Naive B cell (primary cell): ENCODE measurements around the gene IL13RA1. TPM values are rescaled to one million over a fixed set of nuclear protein-coding genes. Genes with fewer than 3 reads are reported as not detected.

Experiments
- ATAC-seq, 2 donors: fragments of 150-1000 bp; cut with Tn5 transposase; 2 replicates each; pipeline ENCODE4 v1.10.0; 2021; ENCODE audit warnings: low read depth in 2 of 2, mild to moderate bottlenecking in 2 of 2, moderate library complexity in 2 of 2
- DNase-seq: peaks from one replicate; pipeline ENCODE4 v3.0.0; 2022
- H3K27ac Mint-ChIP-seq, 6 donors: one replicate each; pipeline ENCODE4 v1.8.0; 2020 to 2022; ENCODE audit warnings: mild to moderate bottlenecking in 6 of 6, mixed read lengths in 6 of 6, moderate library complexity in 5 of 6, inconsistent platforms in 2 of 6
- H3K27me3 Mint-ChIP-seq, 3 donors: one replicate each; pipeline ENCODE4 v1.8.0; 2021 to 2022; ENCODE audit warnings: mixed read lengths in 3 of 3, mild to moderate bottlenecking in 1 of 3
- H3K36me3 Mint-ChIP-seq, 2 donors: one replicate each; pipeline ENCODE4 v1.8.0; 2020 to 2022; ENCODE audit warnings: mixed read lengths in 2 of 2, inconsistent platforms in 1 of 2, mild to moderate bottlenecking in 1 of 2
- H3K4me1 Mint-ChIP-seq, 3 donors: one replicate each; pipeline ENCODE4 v1.8.0; 2020 to 2022; ENCODE audit warnings: mixed read lengths in 3 of 3, inconsistent platforms in 1 of 3, mild to moderate bottlenecking in 1 of 3, moderate library complexity in 1 of 3
- H3K4me3 Mint-ChIP-seq, 8 donors: one replicate each; pipeline ENCODE4 v1.8.0; 2020 to 2022; ENCODE audit warnings: mild to moderate bottlenecking in 8 of 8, mixed read lengths in 8 of 8, moderate library complexity in 8 of 8, inconsistent platforms in 2 of 8
- H3K9me3 Mint-ChIP-seq, 7 donors: one replicate each; pipeline ENCODE4 v1.8.0; 2020 to 2022; ENCODE audit warnings: mixed read lengths in 7 of 7, mild to moderate bottlenecking in 5 of 7, inconsistent platforms in 2 of 7, moderate library complexity in 1 of 7
- polyA plus RNA-seq, 6 donors: library from polyadenylated mRNA; unstranded; fragments of 300-500 nt; fragmentation: Illumina TruSeq; gene quantifications; one replicate each; pipeline ENCODE4 v1.2.3, GENCODE V29; 2021; ENCODE audit warnings: low read depth in 6 of 6

IL13RA1 gene
- polyA plus RNA-seq, 6 donors from 2014 or later: 28.9 to 109 (median 41.7) TPM

GRCh38 chrX:118736394-118737010 is 9.1 kb downstream of the IL13RA1 start:
- peaks cover 4 to 17% of the 10 kb centered on the region in 2 donors for H3K36me3 Mint-ChIP-seq
- H3K4me3 Mint-ChIP-seq: peak overlapping the region; percentile 26 to 76 (median 44)
- ATAC-seq (peak; percentile 85 to 94), DNase-seq (no peak)
- H3K27me3 Mint-ChIP-seq: no peaks in the 10 kb centered on the region
- peaks cover 2 to 26% (median 11%) of the 10 kb centered on the region in 7 donors for H3K9me3 Mint-ChIP-seq
- H3K4me1 Mint-ChIP-seq: peaks cover 8 to 28% (median 26%) of the 10 kb centered on the region in 3 donors
- H3K27ac Mint-ChIP-seq: peak overlapping the region; percentile 39 to 96 (median 90)

- ATAC-seq: no peak
- H3K27ac Mint-ChIP-seq: peak overlapping the region in 2 of 6 donors; percentile 60 to 76
- peaks cover 8 to 27% (median 24%) of the 10 kb centered on the region in 3 donors for H3K4me1 Mint-ChIP-seq
- peaks cover 2 to 11% (median 8%) of the 10 kb centered on the region in 7 donors for H3K9me3 Mint-ChIP-seq
- H3K36me3 Mint-ChIP-seq: peaks cover 4 to 17% of the 10 kb centered on the region in 2 donors
- no peak for DNase-seq
- H3K4me3 Mint-ChIP-seq: no peak overlapping the region
- no peaks in the 10 kb centered on the region for H3K27me3 Mint-ChIP-seq
Observed at GRCh38 chrX:118739577-118739976, 12.2 kb downstream of the IL13RA1 start.

GRCh38 chrX:118740276-118740889 is 13.0 kb downstream of the IL13RA1 start:
- Mint-ChIP-seq H3K27me3 (no peaks in the 10 kb centered on the region), H3K4me3 (no peak overlapping the region), H3K27ac (no peak overlapping the region), H3K4me1 (peaks cover 8 to 19% (median 17%) of the 10 kb centered on the region in 3 donors), H3K9me3 (peaks cover 2 to 11% (median 8%) of the 10 kb centered on the region in 7 donors), H3K36me3 (peaks cover 4 to 17% of the 10 kb centered on the region in 2 donors)
- ATAC-seq (no peak), DNase-seq (no peak)

GRCh38 chrX:118742176-118742575 is 14.8 kb downstream of the IL13RA1 start:
- H3K4me1 Mint-ChIP-seq: peaks cover 0 to 3% (median 1%) of the 10 kb centered on the region in 3 donors
- H3K4me3 Mint-ChIP-seq: no peak overlapping the region
- H3K27me3 Mint-ChIP-seq: no peaks in the 10 kb centered on the region
- H3K9me3 Mint-ChIP-seq: peaks cover 0 to 5% (median 4%) of the 10 kb centered on the region in 7 donors
- DNase-seq (no peak), ATAC-seq (no peak)
- H3K27ac Mint-ChIP-seq: no peak overlapping the region
- H3K36me3 Mint-ChIP-seq: peaks cover 0 to 5% of the 10 kb centered on the region in 2 donors

GRCh38 chrX:118745570-118745969 is 18.2 kb downstream of the IL13RA1 start:
- Mint-ChIP-seq H3K9me3 (no peaks in the 10 kb centered on the region), H3K27me3 (no peaks in the 10 kb centered on the region), H3K4me1 (peaks cover 0 to 3% (median 0%) of the 10 kb centered on the region in 3 donors), H3K4me3 (no peak overlapping the region), H3K27ac (no peak overlapping the region), H3K36me3 (no peaks in the 10 kb centered on the region)
- DNase-seq: no peak
- ATAC-seq: no peak

- peak; percentile 46 for DNase-seq
- peak; percentile 92 to 94 for ATAC-seq
- peak overlapping the region; percentile 12 to 85 (median 68) for H3K4me3 Mint-ChIP-seq
- H3K4me1 Mint-ChIP-seq: peaks cover 17 to 24% (median 20%) of the 10 kb centered on the region in 3 donors
- peak overlapping the region; percentile 79 to 95 (median 92) for H3K27ac Mint-ChIP-seq
- H3K36me3 Mint-ChIP-seq: peaks cover 0 to 18% of the 10 kb centered on the region in 2 donors
- peaks cover 0 to 11% (median 0%) of the 10 kb centered on the region in 3 donors for H3K27me3 Mint-ChIP-seq
- peaks cover 0 to 4% (median 0%) of the 10 kb centered on the region in 7 donors for H3K9me3 Mint-ChIP-seq
Observed at GRCh38 chrX:118751950-118752783, 24.8 kb downstream of the IL13RA1 start.

- no peak for DNase-seq
- H3K36me3 Mint-ChIP-seq: peaks cover 4 to 18% of the 10 kb centered on the region in 2 donors
Observed at GRCh38 chrX:118755633-118756032, 28.2 kb downstream of the IL13RA1 start.

GRCh38 chrX:118756101-118756500 is 28.7 kb downstream of the IL13RA1 start:
- ATAC-seq (no peak), DNase-seq (no peak)
- Mint-ChIP-seq H3K36me3 (peaks cover 4 to 18% of the 10 kb centered on the region in 2 donors), H3K27me3 (peaks cover 0 to 11% (median 0%) of the 10 kb centered on the region in 3 donors), H3K9me3 (peaks cover 0 to 4% (median 0%) of the 10 kb centered on the region in 7 donors), H3K27ac (peak overlapping the region in 1 of 6 donors; percentile 0), H3K4me3 (no peak overlapping the region), H3K4me1 (peaks cover 17 to 22% (median 20%) of the 10 kb centered on the region in 3 donors)

More at GRCh38 chrX:118755633-118756032, 28.2 kb downstream of the IL13RA1 start:
- peaks cover 0 to 11% (median 0%) of the 10 kb centered on the region in 3 donors for H3K27me3 Mint-ChIP-seq
- no peak overlapping the region for H3K27ac Mint-ChIP-seq
- peaks cover 0 to 4% (median 0%) of the 10 kb centered on the region in 7 donors for H3K9me3 Mint-ChIP-seq
- H3K4me3 Mint-ChIP-seq: no peak overlapping the region
- no peak for ATAC-seq
- peaks cover 17 to 24% (median 20%) of the 10 kb centered on the region in 3 donors for H3K4me1 Mint-ChIP-seq

GRCh38 chrX:118758511-118758910 is 31.1 kb downstream of the IL13RA1 start:
- peaks cover 0 to 11% (median 0%) of the 10 kb centered on the region in 3 donors for H3K27me3 Mint-ChIP-seq
- peaks cover 4 to 18% of the 10 kb centered on the region in 2 donors for H3K36me3 Mint-ChIP-seq
- no peak for ATAC-seq
- peaks cover 0 to 7% (median 0%) of the 10 kb centered on the region in 3 donors for H3K4me1 Mint-ChIP-seq
- H3K4me3 Mint-ChIP-seq: peak overlapping the region in 1 of 8 donors; percentile 41
- no peak for DNase-seq
- H3K9me3 Mint-ChIP-seq: peaks cover 0 to 4% (median 0%) of the 10 kb centered on the region in 7 donors
- H3K27ac Mint-ChIP-seq: no peak overlapping the region

GRCh38 chrX:118760025-118760424 is 32.6 kb downstream of the IL13RA1 start:
- ATAC-seq: no peak
- no peaks in the 10 kb centered on the region for H3K9me3 Mint-ChIP-seq
- no peak for DNase-seq

GRCh38 chrX:118761939-118762707 is 34.7 kb downstream of the IL13RA1 start:
- H3K36me3 Mint-ChIP-seq: peaks cover 0 to 4% of the 10 kb centered on the region in 2 donors
- no peaks in the 10 kb centered on the region for H3K9me3 Mint-ChIP-seq
- peak overlapping the region in 1 of 6 donors; percentile 39 for H3K27ac Mint-ChIP-seq
- DNase-seq (no peak), ATAC-seq (no peak)
- peaks cover 0 to 4% (median 0%) of the 10 kb centered on the region in 3 donors for H3K4me1 Mint-ChIP-seq
- H3K4me3 Mint-ChIP-seq: no peak overlapping the region
- no peaks in the 10 kb centered on the region for H3K27me3 Mint-ChIP-seq

More at GRCh38 chrX:118760025-118760424, 32.6 kb downstream of the IL13RA1 start:
- Mint-ChIP-seq H3K4me3 (no peak overlapping the region), H3K36me3 (peaks cover 4 to 11% of the 10 kb centered on the region in 2 donors), H3K4me1 (peaks cover 0 to 4% (median 0%) of the 10 kb centered on the region in 3 donors), H3K27me3 (peaks cover 0 to 11% (median 0%) of the 10 kb centered on the region in 3 donors), H3K27ac (no peak overlapping the region)

GRCh38 chrX:118763489-118763888 is 36.1 kb downstream of the IL13RA1 start:
- Mint-ChIP-seq H3K4me1 (peaks cover 0 to 4% (median 0%) of the 10 kb centered on the region in 3 donors), H3K36me3 (peaks cover 0 to 4% of the 10 kb centered on the region in 2 donors), H3K27ac (no peak overlapping the region), H3K27me3 (no peaks in the 10 kb centered on the region), H3K4me3 (no peak overlapping the region), H3K9me3 (no peaks in the 10 kb centered on the region)
- DNase-seq (no peak), ATAC-seq (no peak)
